ENCODE results near the gene PXK. TPM values are rescaled to one million over a fixed set of nuclear protein-coding genes. Genes with fewer than 3 reads are reported as not detected.
A peak's percentile ranks its signal among the peaks of the same experiment; 100 is the strongest.

PXK gene
- total RNA-seq, 4 donors from 2014 or later, result 22.7 to 51.3 (median 41.0) TPM

DNA sequence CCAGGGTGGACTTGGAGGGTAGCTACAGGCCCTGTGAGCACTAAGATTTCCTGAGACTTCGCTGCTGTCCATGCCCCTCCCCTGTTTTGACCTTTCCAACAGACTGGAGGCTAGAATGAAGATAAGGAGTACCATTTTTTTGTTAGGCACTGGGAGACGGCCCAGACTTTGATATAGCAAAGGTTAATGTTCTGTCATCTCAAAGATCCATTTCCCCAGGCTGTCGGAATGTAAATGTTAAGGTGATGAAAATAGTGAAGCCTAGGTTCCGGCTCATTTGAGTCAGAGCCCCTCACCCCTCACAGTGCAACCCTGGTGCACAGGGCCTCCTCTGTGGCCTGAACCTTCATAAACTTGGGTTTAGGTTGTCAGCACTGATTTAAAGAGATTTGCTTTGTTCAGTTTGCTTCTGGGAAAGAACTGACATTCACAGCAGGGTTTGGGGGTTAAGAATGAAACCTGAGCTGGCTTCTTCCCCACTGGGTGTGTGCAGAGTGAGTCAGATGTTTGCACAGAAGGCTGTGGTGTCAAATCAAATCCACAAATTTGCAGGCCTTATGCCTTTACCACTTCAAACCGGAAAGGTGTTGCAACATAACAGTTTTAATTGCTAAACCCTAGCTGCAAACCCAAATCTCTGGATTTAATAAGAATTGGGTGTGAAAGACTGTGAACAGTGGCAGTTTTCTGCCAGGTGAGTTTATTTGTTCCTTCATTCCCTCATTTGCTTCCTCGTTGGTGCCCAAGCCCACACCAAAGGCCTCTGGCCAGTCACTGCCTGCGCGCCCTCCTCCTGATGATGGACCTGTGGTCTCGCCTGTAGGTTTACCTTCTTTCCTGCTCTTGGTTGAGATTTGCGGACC is 138.6 kb downstream of the PXK start:
- WGBS, 2 donors, result 58 to 61% methylated on average over 10 of the region's 10 CpGs
- H3K36me3 ChIP-seq, result no peaks in the 10 kb centered on the region
- peaks cover 0 to 14% (median 9%) of the 10 kb centered on the region in 4 donors for H3K4me1 ChIP-seq
- no peak for DNase-seq (ENCODE audit: low spot score in 2 of 2)
- no peaks in the 10 kb centered on the region for H3K27me3 ChIP-seq
- no peaks in the 10 kb centered on the region for H3K9me3 ChIP-seq
- TF ChIP-seq POLR2A (IDR thresholded peaks at IDR 0.05), result no peak
- TF ChIP-seq, protein P1, sequence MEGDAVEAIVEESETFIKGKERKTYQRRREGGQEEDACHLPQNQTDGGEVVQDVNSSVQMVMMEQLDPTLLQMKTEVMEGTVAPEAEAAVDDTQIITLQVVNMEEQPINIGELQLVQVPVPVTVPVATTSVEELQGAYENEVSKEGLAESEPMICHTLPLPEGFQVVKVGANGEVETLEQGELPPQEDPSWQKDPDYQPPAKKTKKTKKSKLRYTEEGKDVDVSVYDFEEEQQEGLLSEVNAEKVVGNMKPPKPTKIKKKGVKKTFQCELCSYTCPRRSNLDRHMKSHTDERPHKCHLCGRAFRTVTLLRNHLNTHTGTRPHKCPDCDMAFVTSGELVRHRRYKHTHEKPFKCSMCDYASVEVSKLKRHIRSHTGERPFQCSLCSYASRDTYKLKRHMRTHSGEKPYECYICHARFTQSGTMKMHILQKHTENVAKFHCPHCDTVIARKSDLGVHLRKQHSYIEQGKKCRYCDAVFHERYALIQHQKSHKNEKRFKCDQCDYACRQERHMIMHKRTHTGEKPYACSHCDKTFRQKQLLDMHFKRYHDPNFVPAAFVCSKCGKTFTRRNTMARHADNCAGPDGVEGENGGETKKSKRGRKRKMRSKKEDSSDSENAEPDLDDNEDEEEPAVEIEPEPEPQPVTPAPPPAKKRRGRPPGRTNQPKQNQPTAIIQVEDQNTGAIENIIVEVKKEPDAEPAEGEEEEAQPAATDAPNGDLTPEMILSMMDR (IDR thresholded peaks at IDR 0.05), result no peak
- peak in 1 of 2 donors; percentile 48 for TF ChIP-seq EP300 (IDR thresholded peaks at IDR 0.05)
- no peak overlapping the region for H3K4me3 ChIP-seq
- H3K27ac ChIP-seq, result peak overlapping the region in 2 of 4 donors; percentile 44 to 75

DNA sequence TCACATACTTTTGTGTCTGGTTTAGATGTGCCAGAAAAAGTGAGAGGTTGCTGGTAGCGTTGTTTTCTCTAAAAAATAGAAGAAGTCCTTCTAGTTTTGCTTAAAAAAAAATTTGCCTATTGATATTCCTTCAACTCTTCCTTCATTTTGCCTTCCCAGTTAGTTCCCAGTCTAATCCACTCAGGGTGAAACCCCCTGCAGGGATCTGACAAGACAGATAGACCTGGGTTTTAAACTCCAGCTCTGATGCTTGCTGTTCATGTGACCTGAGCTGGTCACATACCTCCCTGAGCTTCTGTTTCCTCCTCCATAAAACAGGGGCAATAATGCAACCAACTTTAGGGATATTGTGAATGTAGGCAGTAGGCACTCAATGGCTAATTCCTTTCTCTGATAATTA is 140.6 kb downstream of the PXK start:
- no peak overlapping the region for H3K4me3 ChIP-seq

DNA sequence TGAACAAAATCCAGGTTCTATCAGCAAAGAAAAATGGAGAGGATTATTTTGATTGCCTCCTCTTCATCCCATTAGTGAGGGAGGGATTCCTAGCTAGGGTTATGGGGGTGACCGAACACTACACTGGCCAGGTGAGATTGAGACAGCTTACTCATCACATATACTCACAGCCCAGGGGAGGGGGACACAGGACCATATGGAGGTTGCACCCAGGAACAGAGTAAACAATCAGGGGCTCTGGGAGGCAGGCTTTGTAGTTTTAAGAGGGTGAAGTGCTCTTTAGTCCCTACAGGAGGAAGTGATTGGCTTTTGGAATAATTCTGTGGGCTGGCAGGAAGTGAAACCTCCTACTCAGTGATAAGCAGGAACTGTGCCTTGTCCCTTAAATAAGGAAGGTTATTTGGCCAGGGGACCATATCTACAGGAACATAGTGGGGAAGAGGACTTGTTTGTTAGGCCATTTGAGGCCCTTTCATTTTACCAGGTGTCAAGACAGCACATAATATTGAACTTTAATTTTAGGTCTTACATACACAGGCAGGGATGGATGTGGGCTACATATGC is 141.7 kb downstream of the PXK start:
- Histone ChIP-seq H3K27me3 (no peaks in the 10 kb centered on the region), H3K27ac (no peak overlapping the region), H3K4me3 (no peak overlapping the region), H3K9me3 (no peaks in the 10 kb centered on the region), H3K36me3 (no peaks in the 10 kb centered on the region), H3K4me1 (peaks cover 0 to 14% (median 9%) of the 10 kb centered on the region in 4 donors)
- TF ChIP-seq, protein P1 (IDR thresholded peaks at IDR 0.05), result no peak
- TF ChIP-seq EP300 (IDR thresholded peaks at IDR 0.05), result no peak
- TF ChIP-seq POLR2A (IDR thresholded peaks at IDR 0.05), result no peak
- no peak for DNase-seq (ENCODE audit: low spot score in 2 of 2)
- 81 to 88% methylated on average over 1 of the region's 1 CpG for WGBS, 2 donors

More for the DNA sequence above, 140.6 kb downstream of the PXK start:
- Histone ChIP-seq H3K9me3 (no peaks in the 10 kb centered on the region), H3K27me3 (no peaks in the 10 kb centered on the region), H3K36me3 (no peaks in the 10 kb centered on the region), H3K27ac (no peak overlapping the region), H3K4me1 (peaks cover 0 to 14% (median 9%) of the 10 kb centered on the region in 4 donors)
- DNase-seq (ENCODE audit: low spot score in 2 of 2), result no peak
- 93 to 94% methylated on average over 1 of the region's 1 CpG for WGBS, 2 donors
- TF ChIP-seq POLR2A (IDR thresholded peaks at IDR 0.05) (no peak), EP300 (IDR thresholded peaks at IDR 0.05) (no peak)
- TF ChIP-seq, protein P1 (IDR thresholded peaks at IDR 0.05), result no peak

DNA sequence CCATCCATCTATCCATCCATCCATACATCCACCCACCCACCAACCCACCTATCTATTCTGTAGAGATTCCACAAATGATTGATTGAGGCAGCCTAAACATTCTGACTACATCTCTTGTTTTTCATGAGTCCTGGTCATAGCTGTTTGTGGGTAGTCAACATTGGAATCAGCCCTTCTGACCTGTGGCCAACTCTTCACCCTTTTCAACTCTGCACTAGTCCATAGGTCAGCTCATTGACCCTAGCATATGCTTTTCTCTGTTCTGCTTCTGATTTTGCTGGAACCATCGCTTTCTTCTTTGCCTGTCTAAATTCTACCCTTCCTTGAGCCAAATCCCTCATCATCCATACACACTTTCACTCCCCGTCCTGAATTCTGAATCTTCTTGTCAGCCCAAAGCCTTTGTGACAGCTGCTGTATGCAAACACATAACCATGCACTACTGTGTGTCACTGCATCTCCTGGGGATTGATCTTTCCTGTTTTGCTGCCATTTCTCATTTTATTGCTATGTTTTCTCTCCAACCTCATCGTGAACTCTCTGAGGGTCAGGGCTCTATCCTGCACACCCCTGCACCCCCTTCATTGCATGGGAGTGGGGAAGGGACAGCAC is 142.4 kb downstream of the PXK start:
- Histone ChIP-seq H3K4me3 (no peak overlapping the region), H3K36me3 (no peaks in the 10 kb centered on the region), H3K27ac (no peak overlapping the region), H3K27me3 (no peaks in the 10 kb centered on the region), H3K4me1 (peaks cover 0 to 14% (median 9%) of the 10 kb centered on the region in 4 donors), H3K9me3 (peaks cover 0 to under 1% (median 0%) of the 10 kb centered on the region in 4 donors)
- no peak for TF ChIP-seq POLR2A (IDR thresholded peaks at IDR 0.05)
- TF ChIP-seq, protein P1 (IDR thresholded peaks at IDR 0.05), result no peak
- no peak for TF ChIP-seq EP300 (IDR thresholded peaks at IDR 0.05)
- no peak for DNase-seq (ENCODE audit: low spot score in 2 of 2)
- 40 to 45% methylated on average over 3 of the region's 3 CpGs for WGBS, 2 donors

Small RNAs within 50 kb of the gene (small RNA-seq; reads per million reads assigned to genes)
- gene AC098479.1, result not detected

Other genes with a start within 250 kb of the PXK start
- 10 to 100 TPM in 1 of 4 donors, 1 to 10 TPM in 2, under 1 TPM in 1; 0.39 to 12.9 (median 1.5) TPM for gene DNASE1L3, start 121.9 kb upstream of the PXK start, total RNA-seq
- 10 to 100 TPM; 18.8 to 29.7 (median 19.5) TPM for gene ABHD6, start 95.1 kb upstream of the PXK start, total RNA-seq
- 10 to 100 TPM in 2 of 4 donors, 1 to 10 TPM in 2; 5.7 to 14.0 (median 8.6) TPM for gene RPP14, start 26.6 kb upstream of the PXK start, total RNA-seq
- gene HTD2, start 26.4 kb upstream of the PXK start, total RNA-seq, result 10 to 100 TPM; 10.6 to 15.1 (median 13.7) TPM
- gene PDHB, start 100.9 kb downstream of the PXK start, total RNA-seq, result 10 to 100 TPM; 49.8 to 66.7 (median 55.6) TPM
- gene KCTD6, start 159.2 kb downstream of the PXK start, total RNA-seq, result 10 to 100 TPM; 16.1 to 19.4 (median 17.8) TPM
- gene ACOX2, start 204.3 kb downstream of the PXK start, total RNA-seq, result 10 to 100 TPM; 18.6 to 43.1 (median 36.1) TPM
- gene FAM107A, start 244.5 kb downstream of the PXK start, total RNA-seq, result 100 to 1,000 TPM; 147 to 305 (median 227) TPM

All from tibial nerve (tissue), 4 donors.